Neural progenitor cell (in vitro differentiated cells): ENCODE measurements around the gene PPP2R2B.

Experiments
- EZH2 ChIP-seq: fragments of 200-600 bp; sonication (generic); IDR thresholded peaks from 2 replicates; pipeline ENCODE4 v1.6.1; 2017; ENCODE audit warnings: antibody characterized with exemption, mild to moderate bottlenecking, moderate library complexity
- EZH2phosphoT487 ChIP-seq: fragments of 200-600 bp; sonication (generic); IDR thresholded peaks from 2 replicates; pipeline ENCODE4 v1.6.1; 2017; ENCODE audit warnings: antibody characterized with exemption
- TF ChIP-seq, protein P1 (sequence below): fragments of 200-600 bp; sonication (generic); IDR thresholded peaks from 2 replicates; pipeline ENCODE4 v1.5.1; 2017; ENCODE audit warnings: antibody characterized with exemption, mild to moderate bottlenecking

DNA sequence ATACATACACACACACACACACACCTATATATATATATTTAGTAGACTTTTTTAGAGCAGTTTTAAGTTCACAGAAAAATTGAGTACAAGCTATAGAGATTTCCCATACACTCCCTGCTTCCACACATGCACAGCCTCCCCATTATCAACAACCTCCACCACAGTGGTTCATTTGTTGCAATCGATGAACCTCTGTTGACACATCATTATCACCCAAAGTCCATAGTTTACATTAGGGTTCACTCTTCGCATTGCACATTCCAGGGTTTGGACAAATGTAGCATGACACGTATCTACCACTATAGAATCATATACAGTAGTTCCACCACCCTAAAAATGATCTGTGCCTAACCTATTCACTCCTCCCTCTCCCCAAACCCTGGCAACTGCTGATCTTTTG lies 111.0 kb downstream of the PPP2R2B start:
- no peak for TF ChIP-seq EZH2
- TF ChIP-seq, protein P1, sequence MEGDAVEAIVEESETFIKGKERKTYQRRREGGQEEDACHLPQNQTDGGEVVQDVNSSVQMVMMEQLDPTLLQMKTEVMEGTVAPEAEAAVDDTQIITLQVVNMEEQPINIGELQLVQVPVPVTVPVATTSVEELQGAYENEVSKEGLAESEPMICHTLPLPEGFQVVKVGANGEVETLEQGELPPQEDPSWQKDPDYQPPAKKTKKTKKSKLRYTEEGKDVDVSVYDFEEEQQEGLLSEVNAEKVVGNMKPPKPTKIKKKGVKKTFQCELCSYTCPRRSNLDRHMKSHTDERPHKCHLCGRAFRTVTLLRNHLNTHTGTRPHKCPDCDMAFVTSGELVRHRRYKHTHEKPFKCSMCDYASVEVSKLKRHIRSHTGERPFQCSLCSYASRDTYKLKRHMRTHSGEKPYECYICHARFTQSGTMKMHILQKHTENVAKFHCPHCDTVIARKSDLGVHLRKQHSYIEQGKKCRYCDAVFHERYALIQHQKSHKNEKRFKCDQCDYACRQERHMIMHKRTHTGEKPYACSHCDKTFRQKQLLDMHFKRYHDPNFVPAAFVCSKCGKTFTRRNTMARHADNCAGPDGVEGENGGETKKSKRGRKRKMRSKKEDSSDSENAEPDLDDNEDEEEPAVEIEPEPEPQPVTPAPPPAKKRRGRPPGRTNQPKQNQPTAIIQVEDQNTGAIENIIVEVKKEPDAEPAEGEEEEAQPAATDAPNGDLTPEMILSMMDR = no peak
- no peak for TF ChIP-seq EZH2phosphoT487
